GM18951 (cell line): ENCODE measurements around the gene IL31.

Experiments
- POLR2A ChIP-seq: IDR thresholded peaks from 4 replicates; pipeline ENCODE4 v1.6.1; 2011; ENCODE audit warnings: mild to moderate bottlenecking; ENCODE audit not compliant: insufficient read length, insufficient read depth; ENCODE audit errors: extremely low read depth
- in situ Hi-C: fragments of 300-500 bp; cut with MboI; formaldehyde crosslinking; loops from one replicate; pipeline ENCODE4 v1.12.0; 2022; ENCODE audit warnings: low sequenced_read_pairs, mixed read lengths, inconsistent platforms; ENCODE audit not compliant: unreplicated experiment

IL31 gene

DNA sequence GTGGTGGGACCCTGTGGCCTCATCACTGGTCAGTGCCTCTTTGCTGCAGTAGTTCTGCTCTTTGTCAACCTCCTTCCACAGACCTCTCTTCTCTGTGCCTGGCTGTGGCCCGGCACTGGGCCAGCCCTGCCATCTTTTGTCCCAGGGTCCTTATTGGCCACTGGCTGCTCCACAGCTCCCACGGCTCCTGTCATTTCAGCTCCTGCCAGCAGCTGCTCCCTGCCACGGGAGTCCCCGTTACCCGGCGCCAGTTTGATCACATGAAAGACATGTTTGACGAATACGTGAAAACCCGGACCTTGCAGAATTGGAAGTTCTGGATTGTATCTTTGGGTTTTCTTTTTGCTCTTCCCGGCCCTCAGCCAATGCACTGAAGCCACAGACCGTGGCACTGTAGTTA, 35.4 kb downstream of the IL31 start:
- in situ Hi-C loops: no loop called here
- TF ChIP-seq POLR2A: no peak

DNA sequence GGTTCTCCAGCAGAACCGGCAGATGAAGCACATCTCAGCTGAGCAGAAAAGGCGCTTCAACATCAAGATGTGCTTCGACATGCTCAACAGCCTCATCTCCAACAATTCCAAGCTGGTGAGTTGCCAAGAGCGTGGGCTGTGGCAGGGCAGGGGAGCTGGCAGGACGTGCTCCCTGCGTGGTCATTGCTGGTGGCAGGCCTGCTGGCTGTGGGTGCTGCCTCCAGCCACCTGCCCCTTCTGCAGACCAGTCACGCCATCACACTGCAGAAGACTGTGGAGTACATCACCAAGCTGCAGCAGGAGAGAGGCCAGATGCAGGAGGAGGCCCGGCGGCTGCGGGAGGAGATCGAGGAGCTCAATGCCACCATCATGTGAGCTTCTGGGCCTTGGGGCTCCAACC, 35.8 kb downstream of the IL31 start:
- in situ Hi-C loops: no loop called here
- no peak for TF ChIP-seq POLR2A

- in situ Hi-C loops: no loop called here
- TF ChIP-seq POLR2A: no peak
Observed at GRCh38 chr12:122137681-122138080, 36.3 kb downstream of the IL31 start.

DNA sequence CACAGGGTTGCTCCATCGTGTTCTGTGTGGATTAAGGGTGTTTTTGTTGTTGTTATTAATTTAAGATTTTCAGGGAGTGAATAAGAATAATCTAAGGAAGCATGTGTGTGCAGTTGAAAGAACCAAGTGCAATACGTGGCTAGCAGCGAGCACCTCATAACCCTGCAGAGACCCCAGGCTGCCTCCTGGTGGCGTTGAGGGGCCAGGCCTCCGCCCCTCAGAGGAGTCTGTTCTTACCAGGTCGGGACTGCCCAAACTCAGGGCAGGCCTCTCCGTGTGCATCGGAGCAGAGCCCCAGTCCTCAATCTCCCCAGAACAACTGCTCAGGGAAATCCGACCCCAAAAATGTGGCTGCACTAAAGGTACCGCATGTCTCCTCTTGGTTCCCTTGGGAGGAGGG, 36.8 kb downstream of the IL31 start:
- TF ChIP-seq POLR2A: no peak
- in situ Hi-C loops: no loop called here

DNA sequence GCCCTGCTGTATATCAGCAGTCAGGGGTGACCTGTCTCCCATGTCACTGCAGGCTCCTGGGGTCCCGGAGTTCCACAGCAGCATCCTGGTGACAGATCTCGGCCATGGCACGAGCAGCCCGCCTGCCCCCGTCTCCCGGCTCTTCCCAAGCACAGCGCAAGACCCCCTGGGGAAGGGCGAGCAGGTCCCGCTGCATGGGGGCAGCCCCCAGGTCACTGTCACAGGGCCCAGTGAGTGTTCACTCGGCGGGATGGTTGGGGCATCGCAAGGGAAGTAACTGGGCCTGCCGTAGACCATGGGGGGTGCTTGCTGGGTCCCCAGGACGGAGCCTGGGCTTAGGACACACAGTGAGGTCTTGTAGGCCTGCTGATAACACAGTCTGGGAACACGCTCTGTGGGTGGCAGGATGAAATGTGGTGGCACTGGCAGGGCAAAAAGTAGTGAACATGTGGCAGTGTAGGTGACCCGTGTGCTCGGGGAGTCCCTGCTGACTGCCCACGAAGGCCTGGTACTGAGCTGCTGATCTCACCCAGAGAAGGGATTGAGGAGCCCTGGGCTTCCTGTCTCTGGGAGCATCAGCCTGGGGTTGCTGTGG, 38.5 kb downstream of the IL31 start:
- in situ Hi-C loops: no loop called here
- no peak for TF ChIP-seq POLR2A

- TF ChIP-seq POLR2A: no peak
- in situ Hi-C loops: no loop called here
Observed at GRCh38 chr12:122133192-122133950, 40.6 kb downstream of the IL31 start.

DNA sequence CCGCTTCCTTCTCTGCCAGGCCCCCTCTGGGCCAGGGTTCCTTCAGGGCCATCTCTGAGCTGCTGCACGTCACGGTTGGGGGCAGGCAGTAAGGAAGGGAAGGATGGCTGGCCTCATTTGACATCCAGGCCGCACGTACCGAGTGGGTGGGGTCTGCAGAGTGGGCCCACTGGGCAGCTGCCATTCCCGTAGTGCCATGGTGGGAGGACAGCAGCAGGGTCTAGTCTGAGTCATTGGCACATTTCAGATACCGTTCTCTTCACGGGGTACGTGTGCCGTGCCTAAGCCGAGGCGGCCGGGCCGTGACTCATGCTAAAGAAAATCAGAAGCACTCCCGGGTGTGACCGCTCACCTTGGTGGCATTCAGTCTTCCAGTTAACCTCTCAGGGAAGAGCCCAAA, 43.9 kb downstream of the IL31 start:
- in situ Hi-C loops: no loop called here
- no peak for TF ChIP-seq POLR2A

DNA sequence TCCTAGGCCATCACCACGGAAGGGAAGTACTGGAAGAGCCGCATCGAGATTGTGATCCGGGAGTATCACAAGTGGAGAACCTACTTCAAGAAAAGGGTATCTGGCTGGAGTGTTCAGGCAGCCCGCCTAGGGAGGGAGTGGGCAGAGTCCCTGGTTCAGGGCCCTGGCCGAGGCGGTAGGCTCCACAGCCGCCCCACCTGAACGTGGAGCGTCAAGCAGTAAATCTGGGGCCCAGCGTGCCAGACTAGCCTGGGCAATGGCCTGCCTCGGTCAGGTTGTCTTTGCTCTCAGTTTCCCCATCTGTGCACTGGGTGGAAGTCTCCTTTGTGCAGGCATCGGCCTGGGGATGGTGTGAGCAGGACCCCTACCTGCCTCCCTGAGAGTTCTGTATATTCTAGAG, 44.9 kb downstream of the IL31 start:
- no peak for TF ChIP-seq POLR2A
- in situ Hi-C loops: loop anchor here (10.0 kb wide), 1 partner anchor 236 kb away; no protein-coding TSS in a partner anchor

DNA sequence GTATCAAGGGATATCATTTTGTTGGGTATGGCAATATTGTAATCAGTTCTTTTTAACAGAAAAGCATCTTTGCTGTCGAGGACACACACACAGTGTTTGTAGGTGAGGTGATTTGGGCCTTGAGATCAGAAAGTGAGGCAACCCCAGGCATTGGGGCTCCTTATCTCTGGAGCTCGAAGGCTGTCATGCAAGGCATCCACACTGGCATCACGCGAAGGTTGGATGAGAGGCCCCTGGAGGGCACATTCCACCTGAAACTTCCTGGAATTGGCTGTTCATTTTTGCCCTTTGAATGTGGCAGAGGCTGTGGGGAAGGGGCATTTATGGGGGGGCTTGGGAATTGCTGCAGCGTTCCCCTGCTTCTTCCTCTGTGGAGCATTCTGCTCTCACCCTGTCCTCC, 45.5 kb downstream of the IL31 start:
- in situ Hi-C loops: loop anchor here (10.0 kb wide), 1 partner anchor 236 kb away; no protein-coding TSS in a partner anchor
- no peak for TF ChIP-seq POLR2A

GRCh38 chr12:122127839-122128238, 46.2 kb downstream of the IL31 start:
- TF ChIP-seq POLR2A: no peak
- in situ Hi-C loops: loop anchor here (10.0 kb wide), 1 partner anchor 237 kb away; no protein-coding TSS in a partner anchor

- in situ Hi-C loops: loop anchor here (10.0 kb wide), 1 partner anchor 238 kb away; no protein-coding TSS in a partner anchor
- no peak for TF ChIP-seq POLR2A
Observed at GRCh38 chr12:122126713-122127597, 47.1 kb downstream of the IL31 start.

- no peak for TF ChIP-seq POLR2A
- in situ Hi-C loops: loop anchor here (10.0 kb wide), 1 partner anchor 239 kb away; no protein-coding TSS in a partner anchor
Observed at GRCh38 chr12:122126342-122126635, 47.7 kb downstream of the IL31 start.

DNA sequence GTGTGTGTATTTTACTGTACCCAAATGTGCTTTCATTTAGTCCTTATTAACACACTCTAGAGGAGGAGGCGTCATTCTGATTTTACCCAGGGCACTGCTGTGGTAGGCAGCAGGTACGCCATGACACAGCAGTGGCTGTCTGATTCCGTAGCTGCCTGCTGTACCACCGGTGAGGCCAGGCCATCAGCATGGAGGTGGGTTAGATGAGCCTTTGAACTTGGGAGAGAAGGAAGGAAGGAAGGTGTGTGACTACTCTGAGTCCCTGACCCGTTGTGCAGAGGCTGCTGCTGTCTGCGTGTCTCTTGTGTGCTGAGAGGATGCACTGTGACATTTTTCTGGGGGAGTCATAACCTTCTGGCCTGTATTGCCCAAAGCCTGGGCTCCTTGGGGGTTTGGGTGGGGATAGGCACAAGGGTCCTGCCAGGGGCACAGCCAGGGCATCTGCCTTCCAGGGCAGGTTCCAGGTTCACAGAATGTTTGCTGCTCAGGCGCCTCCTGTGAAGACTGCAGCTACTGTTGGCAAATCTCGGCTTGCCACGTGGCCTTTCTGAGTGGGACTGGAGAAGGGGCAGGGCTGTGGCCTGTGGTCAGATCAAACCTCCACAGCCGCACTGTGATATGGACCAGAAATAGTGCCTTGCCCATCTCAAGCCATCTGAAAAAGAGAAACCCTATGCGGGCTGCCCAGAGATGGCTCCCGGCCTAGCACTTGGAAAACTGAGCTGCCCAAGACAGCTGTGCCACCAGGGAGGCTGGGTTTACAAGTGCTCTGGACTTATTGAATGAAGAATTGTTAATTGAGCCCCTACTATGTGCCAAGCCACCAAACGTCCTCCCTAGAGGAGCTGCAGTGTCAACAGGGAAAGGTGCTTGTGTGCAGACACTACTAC, 48.3 kb downstream of the IL31 start:
- in situ Hi-C loops: loop anchor here (10.0 kb wide), 1 partner anchor 239 kb away; no protein-coding TSS in a partner anchor
- TF ChIP-seq POLR2A: no peak

DNA sequence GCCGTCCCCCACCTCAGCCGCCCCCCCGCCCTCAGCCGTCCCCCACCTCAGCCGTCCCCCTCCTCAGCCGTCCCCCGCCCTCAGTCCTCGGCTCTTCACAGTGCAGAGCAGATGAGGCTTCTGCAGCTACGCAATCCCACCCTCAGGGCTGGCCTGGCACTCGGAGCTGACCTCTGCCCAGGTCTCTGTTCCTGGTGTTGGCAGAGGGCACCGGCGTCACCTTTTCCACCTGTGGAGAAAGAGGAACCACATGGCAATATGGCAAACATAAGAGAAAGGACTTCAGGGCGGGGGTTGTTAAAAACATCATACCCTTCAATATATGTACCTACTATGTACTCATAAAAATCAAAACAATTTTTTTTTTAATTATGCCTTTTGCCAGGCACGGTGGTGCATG, 49.7 kb downstream of the IL31 start:
- in situ Hi-C loops: loop anchor here (5.0 to 10.0 kb wide), 2 partner anchors 72 to 240 kb away; no protein-coding TSS in a partner anchor
- TF ChIP-seq POLR2A: no peak
